PC-3 (cell line): ENCODE results near the gene USP1. TPM values are rescaled to one million over a fixed set of nuclear protein-coding genes. Genes with fewer than 3 reads are reported as not detected.
A peak's percentile ranks its signal among the peaks of the same experiment; 100 is the strongest.

Experiments used
- ATAC-seq: fragments of 200-7000 bp; cut with Tn5 transposase; 2 replicates; pipeline ENCODE4 v1.9.1; 2020; ENCODE audit warnings: mild to moderate bottlenecking, moderate library complexity
- BruUV-seq: library from RNA; stranded (reverse); fragments of 400-500 nt; replicated peaks from 2 replicates; lab custom pipeline; 2021; lab: Mats Ljungman, UMichigan
- CTCF ChIA-PET: fragments of 300-600 bp; sonication (Branson Sonifier 250); formaldehyde crosslinking; loops from one replicate; lab custom pipeline; 2022; ENCODE audit warnings: antibody characterized with exemption; lab: Charles Lee
- POLR2A ChIA-PET: fragments of 300-600 bp; sonication (Branson Sonifier 250); formaldehyde crosslinking; loops from one replicate; lab custom pipeline; 2022; ENCODE audit warnings: antibody characterized with exemption; ENCODE audit not compliant: unreplicated experiment; lab: Charles Lee
- DNase-seq: peaks from one replicate; pipeline ENCODE4 v3.0.0-alpha.2; 2015
- H2AFZ ChIP-seq: fragments of 300-600 bp; sonication (generic); 2 replicates; pipeline ENCODE4 v1.6.0; 2016; ENCODE audit warnings: antibody characterized with exemption, low read length
- H3F3A ChIP-seq: fragments of 300-600 bp; sonication (generic); one replicate; pipeline ENCODE4 v1.6.0; 2017; ENCODE audit warnings: antibody characterized with exemption, low read length, control low read depth, mild to moderate bottlenecking; ENCODE audit not compliant: unreplicated experiment
- H3K27ac ChIP-seq: fragments of 300-600 bp; sonication (generic); 2 replicates; pipeline ENCODE4 v1.5.1; 2016; ENCODE audit warnings: mild to moderate bottlenecking, low read length
- H3K27me3 ChIP-seq: fragments of 300-600 bp; sonication (generic); 2 replicates; pipeline ENCODE4 v1.6.1; 2016; ENCODE audit warnings: low read length, mixed read lengths
- H3K36me3 ChIP-seq: fragments of 300-600 bp; sonication (generic); 2 replicates; pipeline ENCODE4 v1.6.1; 2016; ENCODE audit warnings: low read depth, mixed run types, low read length, mixed read lengths
- H3K4me1 ChIP-seq: fragments of 300-600 bp; sonication (generic); 2 replicates; pipeline ENCODE4 v1.5.1; 2016; ENCODE audit warnings: low read length; ENCODE audit not compliant: insufficient read depth
- H3K4me2 ChIP-seq: fragments of 300-600 bp; sonication (generic); 2 replicates; pipeline ENCODE4 v1.6.0; 2016; ENCODE audit warnings: low read length
- H3K4me3 ChIP-seq: fragments of 300-600 bp; sonication (generic); 2 replicates; pipeline ENCODE4 v1.5.1; 2016; ENCODE audit warnings: mild to moderate bottlenecking, low read length, mixed read lengths
- H3K79me2 ChIP-seq: fragments of 300-600 bp; sonication (generic); 2 replicates; pipeline ENCODE4 v1.6.1; 2017; ENCODE audit warnings: low read length, mixed read lengths
- H3K9ac ChIP-seq: fragments of 300-600 bp; sonication (generic); 2 replicates; pipeline ENCODE4 v1.6.0; 2016; ENCODE audit warnings: mild to moderate bottlenecking, low read length
- H3K9me2 ChIP-seq: fragments of 300-600 bp; sonication (generic); replicated peaks from 2 replicates; pipeline ENCODE4 v1.6.1; 2016; ENCODE audit warnings: mixed run types, low read length, mixed read lengths
- H3K9me3 ChIP-seq: fragments of 300-600 bp; sonication (generic); 2 replicates; pipeline ENCODE4 v1.6.1; 2016; ENCODE audit warnings: low read length, mixed read lengths
- H4K20me1 ChIP-seq: fragments of 300-600 bp; sonication (generic); 2 replicates; pipeline ENCODE4 v1.6.1; 2016; ENCODE audit warnings: low read length, mixed read lengths
- EZH2 ChIP-seq: fragments of 300-600 bp; sonication (generic); IDR thresholded peaks from one replicate; pipeline ENCODE4 v1.6.1; 2017; ENCODE audit warnings: antibody characterized with exemption, mild to moderate bottlenecking, low read length; ENCODE audit not compliant: unreplicated experiment
- EZH2phosphoT487 ChIP-seq: fragments of 300-600 bp; sonication (generic); IDR thresholded peaks from 2 replicates; pipeline ENCODE4 v1.6.1; 2018; ENCODE audit warnings: mild to moderate bottlenecking, antibody characterized with exemption, low read length, borderline replicate concordance
- intact Hi-C: fragments of 100-400 bp; cut with micrococcal nuclease; formaldehyde crosslinking; loops from 2 replicates; pipeline ENCODE4 v1.9.0; 2023
- total RNA-seq: library from RNA; depleted of rRNA; stranded (reverse); fragments of >200 nt; gene quantifications from 2 replicates; pipeline ENCODE4 v1.2.3, GENCODE V29; 2014
- TF ChIP-seq, protein P1 (sequence below): fragments of 300-600 bp; sonication (generic); conservative IDR thresholded peaks from 2 replicates; pipeline ENCODE4 v1.5.1; 2017; ENCODE audit warnings: antibody characterized with exemption, low read depth, mild to moderate bottlenecking, low read length

Gene USP1
- total RNA-seq, 1 experiment from 2014 or later: 42.6 TPM

DNA sequence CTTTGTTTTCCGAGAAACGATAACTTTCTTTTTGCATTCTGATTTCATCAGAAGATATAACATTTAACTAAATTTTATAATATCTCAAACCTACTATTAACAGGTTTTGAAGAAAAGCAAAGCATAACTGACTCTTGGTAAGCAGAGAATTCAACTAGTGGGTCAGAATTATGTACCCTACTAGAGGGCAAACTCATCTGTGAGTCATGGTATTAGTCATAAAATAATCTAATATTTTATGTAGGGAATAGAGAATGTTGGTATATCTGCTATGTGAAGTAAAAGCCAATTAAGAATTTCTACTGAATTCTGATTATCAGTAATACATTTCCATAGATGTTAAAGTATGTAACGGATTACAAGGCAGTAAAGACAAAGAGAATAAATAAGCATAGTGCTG lies 56.8 kb downstream of the USP1 start:
- H3F3A ChIP-seq: no peaks in the 10 kb centered on the region
- peaks cover 14% of the 10 kb centered on the region for H3K4me1 ChIP-seq
- no peak overlapping the region for H3K4me3 ChIP-seq
- H3K36me3 ChIP-seq: peaks cover 2% of the 10 kb centered on the region; the same call in 1 of the 2 replicates
- DNase-seq (peak; percentile 73), ATAC-seq (peak; percentile 100)
- TF ChIP-seq EZH2: no peak
- TF ChIP-seq, protein P1, sequence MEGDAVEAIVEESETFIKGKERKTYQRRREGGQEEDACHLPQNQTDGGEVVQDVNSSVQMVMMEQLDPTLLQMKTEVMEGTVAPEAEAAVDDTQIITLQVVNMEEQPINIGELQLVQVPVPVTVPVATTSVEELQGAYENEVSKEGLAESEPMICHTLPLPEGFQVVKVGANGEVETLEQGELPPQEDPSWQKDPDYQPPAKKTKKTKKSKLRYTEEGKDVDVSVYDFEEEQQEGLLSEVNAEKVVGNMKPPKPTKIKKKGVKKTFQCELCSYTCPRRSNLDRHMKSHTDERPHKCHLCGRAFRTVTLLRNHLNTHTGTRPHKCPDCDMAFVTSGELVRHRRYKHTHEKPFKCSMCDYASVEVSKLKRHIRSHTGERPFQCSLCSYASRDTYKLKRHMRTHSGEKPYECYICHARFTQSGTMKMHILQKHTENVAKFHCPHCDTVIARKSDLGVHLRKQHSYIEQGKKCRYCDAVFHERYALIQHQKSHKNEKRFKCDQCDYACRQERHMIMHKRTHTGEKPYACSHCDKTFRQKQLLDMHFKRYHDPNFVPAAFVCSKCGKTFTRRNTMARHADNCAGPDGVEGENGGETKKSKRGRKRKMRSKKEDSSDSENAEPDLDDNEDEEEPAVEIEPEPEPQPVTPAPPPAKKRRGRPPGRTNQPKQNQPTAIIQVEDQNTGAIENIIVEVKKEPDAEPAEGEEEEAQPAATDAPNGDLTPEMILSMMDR: no peak
- TF ChIP-seq EZH2phosphoT487: no peak
- intact Hi-C loops: no loop called here
- H3K27me3 ChIP-seq: no peaks in the 10 kb centered on the region
- 0 out of 2 replicates have a peak overlapping the region, but pooled peaks have one; percentile 9 for H3K4me2 ChIP-seq
- POLR2A ChIA-PET: no interaction called here
- no peaks in the 10 kb centered on the region for H3K9me3 ChIP-seq
- BruUV-seq: no TSS peak
- no peaks in the 10 kb centered on the region for H4K20me1 ChIP-seq
- no peak overlapping the region for H3K27ac ChIP-seq
- CTCF ChIA-PET: no interaction called here
- no peak overlapping the region for H2AFZ ChIP-seq
- H3K9me2 ChIP-seq: no peaks in the 10 kb centered on the region
- no peak overlapping the region for H3K9ac ChIP-seq
- no peaks in the 10 kb centered on the region for H3K79me2 ChIP-seq

DNA sequence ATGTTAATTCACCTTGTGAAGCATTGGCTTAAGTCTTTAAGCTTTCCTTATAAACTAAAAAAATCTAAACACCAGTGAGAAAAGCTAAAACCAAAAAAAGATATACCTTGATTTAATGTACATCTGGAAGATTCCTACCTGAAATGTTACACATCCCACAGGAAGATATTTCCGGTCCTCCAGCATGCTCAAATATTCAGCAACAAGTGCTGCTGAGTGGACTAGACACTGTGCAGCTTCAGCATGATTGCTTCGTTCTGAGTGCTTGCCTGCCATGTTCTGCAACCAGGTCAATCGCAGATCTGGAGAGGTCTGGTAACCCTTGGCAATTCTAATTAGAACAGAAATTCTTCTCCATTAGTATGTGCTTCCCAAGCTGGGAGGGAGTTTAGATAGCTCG lies 57.3 kb downstream of the USP1 start:
- POLR2A ChIA-PET: no interaction called here
- H3K27me3 ChIP-seq: no peaks in the 10 kb centered on the region
- 0 out of 2 replicates have a peak overlapping the region, but pooled peaks have one; percentile 9 for H3K4me2 ChIP-seq
- H3K27ac ChIP-seq: no peak overlapping the region
- ATAC-seq: peak; percentile 57
- BruUV-seq: no TSS peak
- no peak overlapping the region for H2AFZ ChIP-seq
- H3K9ac ChIP-seq: no peak overlapping the region
- H3K36me3 ChIP-seq: no peaks in the 10 kb centered on the region; the same call in 1 of the 2 replicates
- H4K20me1 ChIP-seq: no peaks in the 10 kb centered on the region
- no peaks in the 10 kb centered on the region for H3K9me3 ChIP-seq
- CTCF ChIA-PET: no interaction called here
- H3F3A ChIP-seq: no peaks in the 10 kb centered on the region
- no peak overlapping the region for H3K4me3 ChIP-seq
- TF ChIP-seq, protein P1: no peak
- TF ChIP-seq EZH2phosphoT487 (no peak), EZH2 (no peak)
- no peaks in the 10 kb centered on the region for H3K79me2 ChIP-seq
- DNase-seq: no peak
- H3K9me2 ChIP-seq: no peaks in the 10 kb centered on the region
- peaks cover 14% of the 10 kb centered on the region for H3K4me1 ChIP-seq
- intact Hi-C loops: no loop called here

DNA sequence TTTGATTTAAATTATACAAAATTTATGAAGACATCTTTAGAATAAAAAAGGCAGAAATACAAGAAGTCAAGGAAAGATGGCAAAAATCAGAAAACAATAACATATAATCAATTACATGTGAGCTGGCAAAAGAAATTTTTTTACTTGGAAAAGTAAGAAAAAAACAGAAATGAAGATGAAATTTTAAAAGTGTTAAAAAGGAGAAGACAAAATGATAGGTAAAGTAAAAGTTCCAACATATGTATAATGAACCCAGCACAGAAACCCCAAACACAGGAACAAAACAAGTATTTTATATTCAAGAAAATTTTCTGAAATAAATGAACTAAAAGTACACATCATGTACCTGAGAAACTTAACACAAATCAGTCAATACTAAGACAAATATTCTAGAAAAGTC lies 63.4 kb downstream of the USP1 start:
- H3K27me3 ChIP-seq: no peaks in the 10 kb centered on the region
- H3F3A ChIP-seq: no peaks in the 10 kb centered on the region
- H3K9me2 ChIP-seq: no peaks in the 10 kb centered on the region
- ATAC-seq (no peak), DNase-seq (no peak)
- no peak for TF ChIP-seq EZH2phosphoT487
- TF ChIP-seq, protein P1: no peak
- no peak for TF ChIP-seq EZH2
- no peak overlapping the region for H3K27ac ChIP-seq
- ChIA-PET CTCF (no interaction called here), POLR2A (no interaction called here)
- BruUV-seq: no TSS peak
- H3K79me2 ChIP-seq: no peaks in the 10 kb centered on the region
- H3K4me1 ChIP-seq: no peaks in the 10 kb centered on the region
- no peaks in the 10 kb centered on the region for H4K20me1 ChIP-seq
- H3K36me3 ChIP-seq: peaks cover 4% of the 10 kb centered on the region; the same call in 1 of the 2 replicates
- H2AFZ ChIP-seq: no peak overlapping the region
- H3K9me3 ChIP-seq: no peaks in the 10 kb centered on the region
- no peak overlapping the region for H3K4me2 ChIP-seq
- no peak overlapping the region for H3K4me3 ChIP-seq
- no peak overlapping the region for H3K9ac ChIP-seq
- intact Hi-C loops: no loop called here
